ENCODE measurements around the gene NCAM1.

Gene NCAM1

GRCh38 chr11:113193946-113194345 lies 232.7 kb downstream of the NCAM1 start (continued):
- TF ChIP-seq YY2 (tag by site-specific recombination; IDR thresholded peaks at IDR 0.05) (no peak), YY1 (tag by site-specific recombination; IDR thresholded peaks at IDR 0.05) (no peak), ZNF18 (tag by site-specific recombination; IDR thresholded peaks at IDR 0.05) (no peak)
- TF ChIP-seq, protein P1, sequence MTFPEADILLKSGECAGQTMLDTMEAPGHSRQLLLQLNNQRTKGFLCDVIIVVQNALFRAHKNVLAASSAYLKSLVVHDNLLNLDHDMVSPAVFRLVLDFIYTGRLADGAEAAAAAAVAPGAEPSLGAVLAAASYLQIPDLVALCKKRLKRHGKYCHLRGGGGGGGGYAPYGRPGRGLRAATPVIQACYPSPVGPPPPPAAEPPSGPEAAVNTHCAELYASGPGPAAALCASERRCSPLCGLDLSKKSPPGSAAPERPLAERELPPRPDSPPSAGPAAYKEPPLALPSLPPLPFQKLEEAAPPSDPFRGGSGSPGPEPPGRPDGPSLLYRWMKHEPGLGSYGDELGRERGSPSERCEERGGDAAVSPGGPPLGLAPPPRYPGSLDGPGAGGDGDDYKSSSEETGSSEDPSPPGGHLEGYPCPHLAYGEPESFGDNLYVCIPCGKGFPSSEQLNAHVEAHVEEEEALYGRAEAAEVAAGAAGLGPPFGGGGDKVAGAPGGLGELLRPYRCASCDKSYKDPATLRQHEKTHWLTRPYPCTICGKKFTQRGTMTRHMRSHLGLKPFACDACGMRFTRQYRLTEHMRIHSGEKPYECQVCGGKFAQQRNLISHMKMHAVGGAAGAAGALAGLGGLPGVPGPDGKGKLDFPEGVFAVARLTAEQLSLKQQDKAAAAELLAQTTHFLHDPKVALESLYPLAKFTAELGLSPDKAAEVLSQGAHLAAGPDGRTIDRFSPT (tag by site-specific recombination; IDR thresholded peaks at IDR 0.05) = no peak

DNA sequence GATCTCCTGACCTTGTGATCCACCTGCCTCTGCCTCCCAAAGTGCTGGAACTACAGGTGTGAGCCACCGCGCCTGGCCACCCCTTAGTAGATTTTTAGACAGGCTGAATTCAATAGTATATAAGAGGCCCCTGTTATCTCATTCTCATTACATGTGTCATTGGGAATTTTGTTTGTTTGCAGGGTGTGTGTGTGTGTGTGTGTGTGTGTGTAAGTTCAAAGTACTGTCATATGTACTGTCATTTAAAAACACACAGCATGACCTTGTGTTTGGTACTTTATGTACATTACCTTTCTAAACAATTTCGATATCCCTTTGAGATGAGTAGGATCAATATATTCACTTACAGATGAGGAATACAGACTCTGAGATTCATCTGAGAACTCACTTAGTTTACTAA lies 234.5 kb downstream of the NCAM1 start:
- H3K4me3 ChIP-seq (ENCODE audit: low read depth, low read length) = no peak overlapping the region
- TF ChIP-seq ZNF423 (tag by site-specific recombination; IDR thresholded peaks at IDR 0.05) (no peak), KLF8 (tag by site-specific recombination; IDR thresholded peaks at IDR 0.05) (no peak), ZNF433 (tag by site-specific recombination; IDR thresholded peaks at IDR 0.05; ENCODE audit: low read depth) (no peak), ZNF747 (tag by site-specific recombination; IDR thresholded peaks at IDR 0.05) (no peak), ZNF514 (tag by site-specific recombination; IDR thresholded peaks at IDR 0.05) (no peak), KLF10 (tag by site-specific recombination; IDR thresholded peaks at IDR 0.05) (no peak), ZNF169 (tag by site-specific recombination; IDR thresholded peaks at IDR 0.05) (no peak)
- no peak overlapping the region for H3K27ac ChIP-seq (ENCODE audit: extremely low read depth, low read depth, low read length)
- peaks cover 13% of the 10 kb centered on the region for H3K4me1 ChIP-seq (ENCODE audit: control insufficient read depth, insufficient read depth, low read length)
- H3K36me3 ChIP-seq (ENCODE audit: control insufficient read depth in 2 of 2, insufficient read depth in 1 of 2, low read length in 2 of 2) = no peaks in the 10 kb centered on the region
- no peaks in the 10 kb centered on the region for H3K9me3 ChIP-seq (ENCODE audit: control insufficient read depth, insufficient read depth, low read depth, low read length)
- POLR2A ChIA-PET = no interaction called here
- CTCF ChIA-PET = no interaction called here

DNA sequence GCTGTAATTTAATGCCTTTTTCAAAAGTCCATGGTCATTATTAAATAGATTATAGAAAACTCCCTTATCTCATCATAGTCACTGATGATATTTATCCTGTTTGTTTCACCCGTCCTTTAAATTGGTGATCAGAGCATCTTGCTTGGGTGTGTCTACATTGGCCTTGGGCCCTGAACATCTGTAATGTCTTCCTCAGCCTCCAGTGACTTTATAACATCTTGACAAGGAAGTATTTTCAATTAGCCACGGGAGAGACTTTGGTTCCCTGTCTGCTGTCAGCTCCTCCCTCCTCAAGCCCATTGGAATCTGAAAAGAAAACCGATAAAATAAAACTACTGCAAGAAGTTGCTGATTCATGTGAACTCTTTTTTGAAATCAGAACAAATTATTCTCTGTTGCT lies 236.2 kb downstream of the NCAM1 start:
- H3K9me3 ChIP-seq (ENCODE audit: control insufficient read depth, insufficient read depth, low read depth, low read length) = no peaks in the 10 kb centered on the region
- H3K27ac ChIP-seq (ENCODE audit: extremely low read depth, low read depth, low read length) = no peak overlapping the region
- no peak overlapping the region for H3K4me3 ChIP-seq (ENCODE audit: low read depth, low read length)
- CTCF ChIA-PET = interaction anchor here (0.6 kb wide), 1 partner anchor 759 kb away, joined by 5 read pairs; no protein-coding TSS in a partner anchor
- POLR2A ChIA-PET = no interaction called here
- H3K36me3 ChIP-seq (ENCODE audit: control insufficient read depth in 2 of 2, insufficient read depth in 1 of 2, low read length in 2 of 2) = no peaks in the 10 kb centered on the region
- H3K4me1 ChIP-seq (ENCODE audit: control insufficient read depth, insufficient read depth, low read length) = peaks cover 8% of the 10 kb centered on the region
- TF ChIP-seq INSM2 (tag by site-specific recombination; IDR thresholded peaks at IDR 0.05) = no peak
- TF ChIP-seq ZNF280D (tag by site-specific recombination; IDR thresholded peaks at IDR 0.05) = no peak
- no peak for TF ChIP-seq BCL11A (tag by site-specific recombination; IDR thresholded peaks at IDR 0.05; ENCODE audit: low read depth)
- TF ChIP-seq ZNF274 (IDR thresholded peaks at IDR 0.05; ENCODE audit: low read length) = no peak
- no peak for TF ChIP-seq ZNF274 (tag by site-specific recombination; IDR thresholded peaks at IDR 0.05; ENCODE audit: borderline replicate concordance)
- TF ChIP-seq PRDM2 (tag by site-specific recombination; IDR thresholded peaks at IDR 0.05; ENCODE audit: borderline replicate concordance) = no peak
- TF ChIP-seq ZNF514 (tag by site-specific recombination; IDR thresholded peaks at IDR 0.05) = no peak
- TF ChIP-seq ZNF311 (tag by site-specific recombination; IDR thresholded peaks at IDR 0.05; ENCODE audit: borderline replicate concordance) = no peak

All from HEK293 (cell line).